Measurements from ENCODE around the gene KLF13.

Gene KLF13

DNA sequence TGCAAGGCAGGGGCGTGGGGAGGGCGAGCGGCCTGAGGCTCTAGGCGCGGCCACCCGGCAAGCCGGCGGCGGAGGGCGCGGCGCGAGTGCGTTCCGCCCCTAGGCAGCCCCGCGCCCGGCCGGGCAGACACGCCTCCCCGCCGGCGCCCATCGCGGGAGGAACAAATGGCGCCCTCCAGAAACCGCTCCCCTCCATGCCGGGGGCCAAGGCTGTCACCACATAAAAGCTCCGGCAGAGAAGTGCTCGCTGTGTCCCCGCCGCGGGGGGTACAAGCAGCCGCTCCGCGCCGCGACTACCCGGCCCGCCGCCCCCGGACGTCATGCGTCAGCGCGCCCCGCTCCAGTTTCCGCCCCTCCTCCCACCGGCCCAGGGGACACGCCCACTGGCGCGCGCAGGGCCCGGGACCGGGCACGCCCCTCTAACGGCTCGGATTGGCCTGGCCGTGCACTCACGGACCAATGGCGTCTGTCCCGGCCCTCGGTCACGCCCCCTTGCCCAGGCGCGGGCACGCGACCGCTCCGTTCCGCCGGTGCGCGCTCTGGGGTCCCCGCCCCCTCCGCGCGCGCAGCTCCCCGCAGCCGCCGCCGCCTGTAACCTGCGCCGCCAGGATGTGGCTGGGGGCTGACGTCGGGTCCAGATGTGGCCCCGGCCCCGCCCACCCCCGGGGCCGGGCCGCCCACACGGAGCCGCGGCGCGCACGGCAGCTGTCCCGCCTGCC is at the start of gene KLF13:
Gene KLF13 (plus strand): TSS at position 680 of the 719 bp plus-strand sequence. CDS start 378 bp downstream, outside the sequence.
- DNase-seq (ENCODE audit: low spot score) = peak; percentile 99

GRCh38 chr15:31277335-31278060 is 49.1 kb upstream of the KLF13 start:
- no peak for DNase-seq (ENCODE audit: low spot score)

- DNase-seq (ENCODE audit: low spot score) = no peak
These were observed 48.6 kb upstream of the KLF13 start for GRCh38 chr15:31278061-31278445.

DNA sequence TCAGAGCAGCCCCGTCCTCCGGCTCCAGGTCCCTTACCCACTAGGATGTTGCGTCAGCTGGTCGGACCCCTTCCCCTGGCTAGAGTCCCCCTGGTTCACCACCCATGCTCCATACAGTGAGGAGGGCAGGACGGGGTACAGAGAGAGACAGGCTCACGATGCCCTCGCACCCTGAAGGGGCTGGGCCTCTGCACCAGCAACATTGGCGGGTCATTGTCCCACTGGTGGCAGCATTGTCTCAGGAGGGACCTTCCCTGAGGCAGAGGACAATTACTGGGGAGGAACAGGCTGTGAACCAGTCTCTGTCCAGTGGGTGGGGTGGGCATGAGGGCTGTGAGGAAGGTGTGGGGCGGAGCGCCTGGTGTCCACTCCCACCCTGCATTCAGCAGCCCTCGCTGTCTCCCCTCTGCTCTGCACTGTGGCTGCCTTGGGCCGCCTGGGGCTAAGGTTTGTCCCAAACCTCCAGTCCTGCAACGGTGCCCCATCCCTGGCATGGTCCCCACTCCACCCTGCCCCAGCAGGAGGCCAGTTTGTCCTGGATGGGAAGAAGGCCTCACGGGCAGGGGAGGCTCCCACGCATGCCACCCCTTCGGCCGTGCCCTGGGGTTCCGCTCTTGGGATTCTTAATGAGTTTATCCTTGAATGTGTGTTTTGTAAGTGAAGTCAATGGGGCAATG is 48.0 kb upstream of the KLF13 start:
- peak; percentile 40 for DNase-seq (ENCODE audit: low spot score)

DNA sequence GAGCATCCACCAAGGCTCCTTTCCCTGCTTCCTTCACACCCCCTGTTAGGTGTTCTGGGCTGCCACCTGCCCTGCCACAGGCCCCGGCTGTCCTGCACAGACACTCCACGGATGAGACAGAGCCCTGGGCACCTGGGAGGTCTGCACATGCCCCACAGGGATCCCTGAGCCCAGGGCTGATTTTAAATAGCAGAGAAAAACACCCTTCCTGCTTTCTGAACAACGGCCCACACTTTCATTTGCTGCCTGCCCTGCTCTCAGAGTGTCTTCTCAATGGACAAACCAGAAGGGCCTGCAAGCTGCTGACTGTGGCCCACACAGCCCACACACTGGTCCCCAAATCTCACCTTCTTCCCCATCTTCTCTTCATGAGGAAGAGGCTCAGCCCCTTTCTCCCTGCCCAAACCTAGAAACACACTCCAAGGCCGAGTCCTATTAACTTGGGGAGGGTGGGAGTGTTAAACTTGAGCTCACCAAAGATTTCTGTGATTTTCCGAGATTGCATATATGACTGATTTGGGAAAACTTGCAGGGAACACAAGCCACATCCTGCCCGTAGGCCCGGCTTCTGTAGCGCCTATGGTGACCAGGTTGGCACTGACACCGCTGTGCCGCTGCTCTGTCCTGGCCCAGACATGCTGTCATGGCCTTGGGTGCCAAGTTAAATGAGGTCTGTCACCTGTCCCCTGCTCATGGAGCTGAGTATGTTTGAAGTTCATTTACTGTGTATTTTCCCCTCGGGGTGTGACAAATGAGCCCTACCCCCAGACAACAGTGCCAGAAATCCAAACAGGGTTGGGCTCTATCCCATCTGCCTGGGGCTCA is 47.2 kb upstream of the KLF13 start:
- DNase-seq (ENCODE audit: low spot score) = no peak

- DNase-seq (ENCODE audit: low spot score) = peak; percentile 50
These were observed 46.4 kb upstream of the KLF13 start for GRCh38 chr15:31280046-31280830.

DNA sequence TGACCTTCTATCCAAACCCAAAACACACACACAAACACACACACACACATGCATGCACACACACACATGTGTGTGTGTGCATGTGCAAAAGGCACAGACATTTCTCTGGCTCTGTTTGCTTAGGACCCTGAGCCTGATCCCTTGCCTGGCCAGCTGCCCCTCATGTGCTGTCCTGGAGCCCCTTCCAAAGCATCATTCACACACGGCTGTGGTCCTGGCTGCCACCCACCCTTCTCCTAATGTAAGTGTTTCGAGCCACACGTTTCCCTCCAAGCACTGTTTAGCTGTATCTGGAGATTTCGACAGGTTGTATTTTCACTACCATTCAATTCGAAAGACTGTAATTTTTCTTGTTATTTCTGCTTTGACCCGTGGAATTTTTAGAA is 45.8 kb upstream of the KLF13 start:
- no peak for DNase-seq (ENCODE audit: low spot score)

DNA sequence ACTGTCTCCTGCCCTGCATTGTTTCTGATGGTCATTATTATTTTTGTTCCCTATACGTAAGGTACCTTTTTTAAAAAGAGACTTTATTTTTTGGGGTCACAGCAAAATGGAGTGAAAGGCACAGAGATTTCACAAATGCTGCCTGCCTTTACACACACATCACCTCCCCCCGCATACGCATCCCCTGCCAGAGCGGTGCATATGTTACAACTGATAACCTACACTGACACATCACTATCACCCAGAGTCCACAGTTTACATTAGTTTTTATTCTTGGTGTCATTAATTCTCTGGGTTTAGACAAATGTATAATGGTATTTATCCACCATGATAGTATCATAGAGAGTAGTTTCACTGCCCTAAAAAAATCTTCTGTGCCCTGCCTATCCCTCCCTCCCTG is 43.6 kb upstream of the KLF13 start:
- DNase-seq (ENCODE audit: low spot score) = no peak

GRCh38 chr15:31285772-31286261 is 40.8 kb upstream of the KLF13 start:
- no peak for DNase-seq (ENCODE audit: low spot score)

- DNase-seq (ENCODE audit: low spot score) = no peak
These were observed 35.5 kb upstream of the KLF13 start for GRCh38 chr15:31291048-31291578.

GRCh38 chr15:31292391-31293015 is 34.1 kb upstream of the KLF13 start:
- DNase-seq (ENCODE audit: low spot score) = peak; percentile 40

GRCh38 chr15:31293655-31294054 is 33.0 kb upstream of the KLF13 start:
- no peak for DNase-seq (ENCODE audit: low spot score)

- DNase-seq (ENCODE audit: low spot score) = no peak
These were observed 32.6 kb upstream of the KLF13 start for GRCh38 chr15:31294067-31294466.

- DNase-seq (ENCODE audit: low spot score) = peak; percentile 40
These were observed 31.0 kb upstream of the KLF13 start for GRCh38 chr15:31295658-31296057.

DNA sequence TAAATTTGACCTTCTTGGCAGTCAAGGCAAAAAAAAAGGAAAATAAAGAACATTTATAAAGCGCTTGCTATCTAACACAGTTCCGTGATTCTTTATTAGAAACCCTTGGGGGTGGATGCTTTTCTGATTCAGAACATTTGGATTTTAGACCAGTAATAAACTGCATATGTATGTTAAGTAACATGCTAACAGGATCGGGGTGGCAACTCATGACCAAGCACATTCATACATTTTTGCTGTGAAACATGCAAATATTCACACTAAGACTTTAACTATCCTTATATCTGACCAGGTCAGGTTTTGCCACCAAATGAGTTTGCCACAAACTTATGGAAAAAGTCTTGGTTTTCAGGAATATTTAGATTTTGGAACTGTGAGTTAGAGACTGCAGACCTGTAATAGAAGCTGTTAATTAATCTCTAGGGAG is 30.4 kb upstream of the KLF13 start:
- DNase-seq (ENCODE audit: low spot score) = no peak

- peak; percentile 54 for DNase-seq (ENCODE audit: low spot score)
These were observed 29.7 kb upstream of the KLF13 start for GRCh38 chr15:31296646-31297574.

DNA sequence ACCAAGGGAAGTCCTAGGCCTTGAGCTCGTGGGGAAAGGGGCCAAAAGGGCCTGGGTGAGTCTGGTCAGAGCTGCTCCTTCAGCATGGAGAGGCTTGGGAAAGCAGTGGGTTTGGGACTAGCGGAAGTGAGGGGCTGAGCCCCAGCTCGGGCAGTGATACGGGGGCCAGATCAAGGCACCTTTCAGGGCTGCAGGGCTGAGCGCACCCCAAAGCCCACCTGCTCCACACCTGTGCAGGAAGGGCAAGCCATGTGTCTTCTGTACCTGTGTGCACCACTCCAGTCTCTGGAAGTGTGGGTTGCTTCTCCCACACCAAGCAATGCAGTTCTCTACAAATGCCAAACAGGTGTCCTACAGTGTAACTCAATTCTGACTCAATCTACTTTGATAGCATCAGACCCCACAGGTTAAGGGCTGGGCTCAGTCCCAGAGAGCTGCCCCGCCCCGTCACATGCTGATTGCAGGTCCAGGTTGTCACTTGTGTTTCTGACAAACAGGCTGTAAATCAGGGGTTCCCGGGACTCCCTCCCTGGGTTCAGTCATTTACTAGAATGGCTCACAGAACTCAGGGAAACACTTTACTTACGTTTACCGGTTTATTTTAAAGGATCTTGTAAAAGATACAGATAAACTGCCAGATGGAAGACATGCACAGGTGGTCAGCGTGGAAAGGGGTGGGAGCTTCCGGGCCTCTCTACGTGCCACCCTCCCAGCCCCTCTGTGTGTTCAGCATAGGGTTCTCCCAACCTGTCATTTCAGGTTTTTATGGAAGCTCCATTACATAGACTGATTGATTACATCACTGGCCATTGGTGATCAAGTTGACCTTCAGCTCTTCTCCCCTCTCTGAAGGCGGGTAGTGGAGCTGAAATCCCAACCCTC is 28.8 kb upstream of the KLF13 start:
- DNase-seq (ENCODE audit: low spot score) = peak; percentile 36

DNA sequence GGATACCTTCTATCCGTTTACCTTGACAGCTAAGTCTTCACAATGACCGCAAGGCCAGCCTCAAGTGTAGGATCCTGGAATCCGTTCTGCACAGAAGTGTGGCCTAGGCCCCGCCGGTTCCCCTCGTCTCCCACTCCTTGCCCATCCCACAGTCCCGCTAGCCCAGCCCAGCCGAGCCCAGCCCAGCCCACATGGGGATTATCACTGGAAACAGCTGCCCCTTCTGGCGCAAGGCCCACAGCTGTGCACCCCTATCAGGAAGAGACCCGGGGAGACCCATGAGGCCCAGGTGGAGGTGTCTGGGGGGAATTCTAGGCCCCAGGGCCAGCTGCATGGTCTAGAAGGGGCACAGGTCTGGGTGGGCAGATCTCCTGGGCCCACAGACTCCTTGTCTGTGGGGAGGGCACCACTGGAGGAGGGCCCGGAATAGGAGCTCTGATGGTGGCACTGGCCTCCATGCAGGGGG is 27.9 kb upstream of the KLF13 start:
- DNase-seq (ENCODE audit: low spot score) = no peak
